Brain microvascular endothelial cell (primary cell): Measurements from ENCODE around the gene ANKRD9.

ENCODE experiments used
- DNase-seq: peaks from one replicate; pipeline ENCODE4 v3.0.0-alpha.2; 2020
- H3K27ac ChIP-seq: fragments of 250-450 bp; sonication (Bioruptor Pico); 2 replicates; pipeline ENCODE4 v1.5.1; 2020; ENCODE audit warnings: mild to moderate bottlenecking, moderate library complexity
- H3K27me3 ChIP-seq: fragments of 250-450 bp; sonication (Bioruptor Pico); replicated peaks from 2 replicates; pipeline ENCODE4 v1.5.1; 2020; ENCODE audit warnings: mild to moderate bottlenecking
- H3K36me3 ChIP-seq: fragments of 250-450 bp; sonication (Bioruptor Pico); replicated peaks from 2 replicates; pipeline ENCODE4 v1.5.1; 2020; ENCODE audit warnings: mild to moderate bottlenecking
- H3K4me3 ChIP-seq: 2 replicates; pipeline ENCODE4 v1.5.1; 2011; ENCODE audit warnings: low read depth, mild to moderate bottlenecking, control low read depth, low read length, moderate library complexity
- CTCF ChIP-seq: IDR thresholded peaks from 2 replicates; pipeline ENCODE4 v1.5.1; 2011; ENCODE audit warnings: low read depth, mild to moderate bottlenecking, moderate library complexity, low read length, control low read depth, inconsistent platforms; ENCODE audit errors: missing control alignments
- in situ Hi-C: cut with HindIII; loops from 2 replicates; pipeline ENCODE4 v1.10.0; 2017; ENCODE audit warnings: low sequenced_read_pairs, low pct_ligation_motif_present

The ANKRD9 gene, protein sequence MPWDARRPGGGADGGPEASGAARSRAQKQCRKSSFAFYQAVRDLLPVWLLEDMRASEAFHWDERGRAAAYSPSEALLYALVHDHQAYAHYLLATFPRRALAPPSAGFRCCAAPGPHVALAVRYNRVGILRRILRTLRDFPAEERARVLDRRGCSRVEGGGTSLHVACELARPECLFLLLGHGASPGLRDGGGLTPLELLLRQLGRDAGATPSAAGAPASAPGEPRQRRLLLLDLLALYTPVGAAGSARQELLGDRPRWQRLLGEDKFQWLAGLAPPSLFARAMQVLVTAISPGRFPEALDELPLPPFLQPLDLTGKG

GRCh38 chr14:102509746-102510615 lies at the start of gene ANKRD9:
ANKRD9 (minus strand) TSS chr14:102509776; CDS start chr14:102507889, 1,887 bp downstream.
- Histone ChIP-seq H3K27ac (peak within 1 kb of the TSS; percentile 44), H3K27me3 (no peaks in the 10 kb centered on the region)

DNA sequence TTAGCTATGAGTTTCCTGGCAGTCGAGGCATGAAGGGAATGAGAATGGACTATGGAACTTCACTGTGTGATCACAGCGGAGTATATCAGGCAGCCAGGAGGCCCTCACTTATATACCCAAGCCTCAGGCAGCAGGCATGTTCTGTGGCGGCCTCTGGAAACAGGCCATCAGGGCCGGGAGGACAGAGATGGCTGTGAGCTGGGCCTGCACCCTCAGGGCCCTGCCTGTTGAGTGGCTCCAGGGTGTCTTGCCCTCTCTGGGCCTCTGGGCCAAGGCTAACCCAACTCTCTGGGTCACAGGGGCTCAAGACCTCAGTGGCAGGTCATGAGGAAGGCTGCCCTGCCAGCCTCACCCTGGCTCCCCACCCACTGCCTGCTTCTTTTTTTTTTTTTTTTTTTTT lies 49.0 kb upstream of the ANKRD9 start:
- no peak for DNase-seq
- in situ Hi-C loops, result no loop called here
- no peak overlapping the region for H3K4me3 ChIP-seq
- H3K27me3 ChIP-seq, result no peaks in the 10 kb centered on the region
- no peak overlapping the region for H3K27ac ChIP-seq
- H3K36me3 ChIP-seq, result no peaks in the 10 kb centered on the region
- no peak for TF ChIP-seq CTCF

More at GRCh38 chr14:102509746-102510615, at the start of gene ANKRD9:
- in situ Hi-C loops, result no loop called here
- H3K36me3 ChIP-seq, result no peaks in the 10 kb centered on the region
- TF ChIP-seq CTCF, result no peak
- H3K4me3 ChIP-seq, result peak within 1 kb of the TSS; percentile 66
- peak; percentile 86 for DNase-seq

- Histone ChIP-seq H3K27me3 (no peaks in the 10 kb centered on the region), H3K27ac (no peak overlapping the region), H3K36me3 (no peaks in the 10 kb centered on the region), H3K4me3 (no peak overlapping the region)
- in situ Hi-C loops, result no loop called here
- no peak for DNase-seq
- TF ChIP-seq CTCF, result no peak
Measured at GRCh38 chr14:102557434-102558226, 48.1 kb upstream of the ANKRD9 start.

- TF ChIP-seq CTCF, result no peak
- DNase-seq, result no peak
- H3K27me3 ChIP-seq, result no peaks in the 10 kb centered on the region
- H3K36me3 ChIP-seq, result no peaks in the 10 kb centered on the region
- H3K27ac ChIP-seq, result no peak overlapping the region
- in situ Hi-C loops, result no loop called here
- H3K4me3 ChIP-seq, result no peak overlapping the region
Measured at GRCh38 chr14:102556098-102556677, 46.6 kb upstream of the ANKRD9 start.
